Skeletal muscle tissue (tissue), 2 donors: ENCODE data around the gene NPLOC4. TPM values are rescaled to one million over a fixed set of nuclear protein-coding genes. Genes with fewer than 3 reads are reported as not detected.

Source experiments
- small RNA-seq: library from RNA; depleted of rRNA; stranded (forward); fragments of <200 nt; gene quantifications from one replicate; pipeline ENCODE3, GENCODE V24; 2014
- total RNA-seq: library from RNA; depleted of rRNA; stranded (reverse); fragments of >200 nt; gene quantifications from one replicate; pipeline ENCODE4 v1.2.3, GENCODE V29; 2014

The NPLOC4 gene
- total RNA-seq, 1 donor from 2014 or later = 43.8 TPM

Small RNAs within 50 kb of the gene (small RNA-seq; reads per million reads assigned to genes)
- gene RF00019 = not detected

Other genes with a start within 250 kb of the NPLOC4 start
- 8.4 TPM for gene BAHCC1, start 241.7 kb downstream of the NPLOC4 start, total RNA-seq
- gene ACTG1, start 124.3 kb downstream of the NPLOC4 start, total RNA-seq = 1,613 TPM
- 1.0 TPM for gene FSCN2, start 108.7 kb downstream of the NPLOC4 start, total RNA-seq
- 7.8 TPM for gene FAAP100, start 84.8 kb downstream of the NPLOC4 start, total RNA-seq
- gene TSPAN10, start 84 bp upstream of the NPLOC4 start, total RNA-seq = 0.52 TPM
- 1.0 TPM for gene PDE6G, start 19.4 kb upstream of the NPLOC4 start, total RNA-seq
- 10.4 TPM for gene OXLD1, start 29.5 kb upstream of the NPLOC4 start, total RNA-seq
- gene CCDC137, start 29.6 kb upstream of the NPLOC4 start, total RNA-seq = 5.7 TPM
- 25.1 TPM for gene ARL16, start 46.7 kb upstream of the NPLOC4 start, total RNA-seq
- gene HGS, start 46.9 kb upstream of the NPLOC4 start, total RNA-seq = 27.7 TPM
- gene MRPL12, start 66.3 kb upstream of the NPLOC4 start, total RNA-seq = 4.7 TPM
- 6.8 TPM for gene SLC25A10, start 75.2 kb upstream of the NPLOC4 start, total RNA-seq
- gene GCGR, start 167.0 kb upstream of the NPLOC4 start, total RNA-seq = not detected
- 81.9 TPM for gene MCRIP1, start 196.2 kb upstream of the NPLOC4 start, total RNA-seq
- gene PPP1R27, start 197.9 kb upstream of the NPLOC4 start, total RNA-seq = 35.0 TPM
- gene P4HB, start 223.4 kb upstream of the NPLOC4 start, total RNA-seq = 264 TPM
- gene ARHGDIA, start 234.2 kb upstream of the NPLOC4 start, total RNA-seq = 43.3 TPM